Immature natural killer cell (primary cell): ENCODE measurements around the gene HOXB3. TPM values are rescaled to one million over a fixed set of nuclear protein-coding genes. Genes with fewer than 3 reads are reported as not detected.
A peak's percentile ranks its signal among the peaks of the same experiment; 100 is the strongest.

Experiments used
- DNase-seq, 3 donors: peaks; one replicate each; pipeline ENCODE4 v3.0.0; 2022; ENCODE audit warnings: mixed read lengths in 1 of 3
- H3K27ac Mint-ChIP-seq, 6 donors: one replicate each; pipeline ENCODE4 v1.8.0; 2020; ENCODE audit warnings: mixed read lengths in 6 of 6, mild to moderate bottlenecking in 5 of 6, inconsistent platforms in 4 of 6, moderate library complexity in 3 of 6
- H3K27me3 Mint-ChIP-seq, 3 donors: one replicate each; pipeline ENCODE4 v1.8.0; 2020 to 2021; ENCODE audit warnings: low read depth in 3 of 3, mild to moderate bottlenecking in 3 of 3, mixed read lengths in 3 of 3, moderate library complexity in 3 of 3, inconsistent platforms in 1 of 3
- H3K36me3 Mint-ChIP-seq, 3 donors: one replicate each; pipeline ENCODE4 v1.8.0; 2020; ENCODE audit warnings: mixed read lengths in 3 of 3, inconsistent platforms in 2 of 3, mild to moderate bottlenecking in 2 of 3
- H3K4me1 Mint-ChIP-seq, 2 donors: one replicate each; pipeline ENCODE4 v1.8.0; 2020; ENCODE audit warnings: inconsistent platforms in 2 of 2, mild to moderate bottlenecking in 2 of 2, mixed read lengths in 2 of 2, moderate library complexity in 1 of 2
- H3K4me3 Mint-ChIP-seq, 5 donors: one replicate each; pipeline ENCODE4 v1.8.0; 2020; ENCODE audit warnings: mild to moderate bottlenecking in 5 of 5, mixed read lengths in 5 of 5, inconsistent platforms in 3 of 5, moderate library complexity in 3 of 5
- H3K9me3 Mint-ChIP-seq, 6 donors: one replicate each; pipeline ENCODE4 v1.8.0; 2020; ENCODE audit warnings: mild to moderate bottlenecking in 6 of 6, mixed read lengths in 6 of 6, inconsistent platforms in 4 of 6, moderate library complexity in 3 of 6
- polyA plus RNA-seq, 3 donors: library from polyadenylated mRNA; unstranded; fragments of 300-500 nt; fragmentation: Illumina TruSeq; gene quantifications; one replicate each; pipeline ENCODE4 v1.2.3, GENCODE V29; 2021

The HOXB3 gene
- polyA plus RNA-seq, 3 donors from 2014 or later: 0.26 to 0.45 TPM; not detected in 1

DNA sequence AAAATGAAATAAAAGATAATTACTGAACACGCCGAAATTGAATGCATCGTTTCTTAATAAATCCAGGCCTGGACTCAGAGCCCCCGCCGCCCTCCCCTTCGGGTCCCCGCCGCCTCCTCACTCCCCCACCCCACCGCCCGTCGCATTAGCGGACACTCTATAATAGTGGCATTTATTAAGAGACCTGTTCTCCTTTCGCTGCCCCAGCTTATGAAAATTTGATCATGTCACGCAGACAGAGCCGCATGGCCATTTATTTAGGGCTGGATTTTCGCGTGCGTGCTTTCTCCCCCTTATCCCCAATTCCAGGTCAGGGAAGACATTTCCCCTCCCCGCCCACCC is 38.9 kb downstream of the HOXB3 start:
- H3K4me1 Mint-ChIP-seq: peaks cover 34 to 48% of the 10 kb centered on the region in 2 donors
- DNase-seq: no peak
- peaks cover 0 to 11% (median 10%) of the 10 kb centered on the region in 3 donors for H3K36me3 Mint-ChIP-seq
- H3K27ac Mint-ChIP-seq: no peak overlapping the region
- peaks cover 8 to 15% (median 9%) of the 10 kb centered on the region in 3 donors for H3K27me3 Mint-ChIP-seq
- no peaks in the 10 kb centered on the region for H3K9me3 Mint-ChIP-seq
- no peak overlapping the region for H3K4me3 Mint-ChIP-seq

DNA sequence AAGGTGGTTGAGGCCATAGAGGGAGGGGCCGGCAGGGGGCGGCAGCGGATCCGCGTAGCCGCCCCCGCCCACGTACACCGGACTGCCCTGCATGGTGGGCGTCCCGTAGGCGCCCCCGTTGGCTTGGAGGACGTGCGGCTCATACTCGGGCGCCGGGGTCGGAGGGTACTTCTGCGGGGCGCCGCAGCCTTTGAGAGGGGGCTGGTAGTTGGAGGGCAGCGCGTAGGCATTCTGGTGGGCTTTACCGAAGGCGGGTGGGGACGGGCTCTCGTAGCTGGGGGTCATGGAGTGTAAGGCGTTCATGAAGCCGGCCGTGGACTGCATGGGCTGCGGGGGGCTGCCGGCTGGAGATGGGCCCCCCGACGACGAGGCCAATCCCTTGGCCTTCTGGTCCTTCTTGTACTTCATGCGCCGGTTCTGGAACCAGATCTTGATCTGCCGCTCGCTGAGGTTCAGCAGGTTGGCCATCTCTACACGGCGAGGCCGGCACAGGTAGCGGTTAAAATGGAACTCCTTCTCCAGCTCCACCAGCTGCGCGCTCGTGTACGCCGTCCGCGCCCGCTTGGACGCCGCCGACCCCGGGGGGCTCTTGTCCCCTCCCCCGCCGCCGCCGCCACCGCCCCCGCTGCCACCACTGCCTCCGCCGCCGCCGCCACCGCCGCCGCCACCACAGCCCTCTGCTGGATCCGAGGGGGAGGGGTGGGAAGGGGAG is 39.4 kb downstream of the HOXB3 start:
- no peak for DNase-seq
- Mint-ChIP-seq H3K36me3 (peaks cover 0 to 11% (median 10%) of the 10 kb centered on the region in 3 donors), H3K4me3 (no peak overlapping the region), H3K9me3 (no peaks in the 10 kb centered on the region), H3K4me1 (peaks cover 36 to 48% of the 10 kb centered on the region in 2 donors), H3K27me3 (peaks cover 8 to 15% (median 9%) of the 10 kb centered on the region in 3 donors), H3K27ac (no peak overlapping the region)

DNA sequence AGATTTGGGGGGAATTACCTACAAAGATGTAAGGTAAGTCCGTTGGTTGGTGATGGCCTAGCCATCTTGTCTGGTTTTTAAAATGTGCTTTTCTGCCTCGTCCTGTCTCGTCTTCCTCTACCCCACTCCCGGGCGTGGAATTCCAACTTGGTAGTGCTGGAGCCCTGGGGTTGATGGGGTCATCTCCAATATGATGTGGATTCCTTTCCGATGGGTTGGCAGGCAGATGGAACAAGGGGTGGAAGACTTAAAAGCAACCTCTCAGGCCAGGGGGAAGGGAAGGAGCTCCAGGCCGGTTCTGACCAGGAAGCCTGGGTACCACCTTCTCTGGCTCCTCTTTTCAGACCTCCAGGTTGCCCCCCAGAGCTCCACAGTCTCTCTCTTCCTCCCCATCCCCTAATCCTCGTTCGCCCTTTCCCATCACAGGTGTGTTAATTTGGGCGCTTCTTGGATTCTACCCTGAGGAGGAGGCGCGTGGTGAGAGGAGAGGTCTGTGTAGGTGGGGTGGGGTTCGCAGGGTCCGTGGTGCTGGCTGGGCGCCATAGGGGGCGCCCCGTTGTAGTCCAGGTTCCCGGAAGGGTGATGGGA is 40.0 kb downstream of the HOXB3 start:
- DNase-seq: no peak
- H3K27ac Mint-ChIP-seq: no peak overlapping the region
- H3K4me1 Mint-ChIP-seq: peaks cover 38 to 48% of the 10 kb centered on the region in 2 donors
- peaks cover 0 to 10% (median 7%) of the 10 kb centered on the region in 3 donors for H3K36me3 Mint-ChIP-seq
- H3K4me3 Mint-ChIP-seq: no peak overlapping the region
- peaks cover 4 to 12% (median 7%) of the 10 kb centered on the region in 3 donors for H3K27me3 Mint-ChIP-seq
- H3K9me3 Mint-ChIP-seq: no peaks in the 10 kb centered on the region

GRCh38 chr17:48549281-48549630 is 40.8 kb downstream of the HOXB3 start:
- Mint-ChIP-seq H3K9me3 (no peaks in the 10 kb centered on the region), H3K36me3 (peaks cover 0 to 10% (median 7%) of the 10 kb centered on the region in 3 donors), H3K27ac (no peak overlapping the region), H3K27me3 (peaks cover 2 to 9% (median 2%) of the 10 kb centered on the region in 3 donors), H3K4me3 (no peak overlapping the region), H3K4me1 (peaks cover 42 to 53% of the 10 kb centered on the region in 2 donors)
- no peak for DNase-seq

- peak overlapping the region; percentile 71 to 85 (median 75) for H3K4me3 Mint-ChIP-seq
- H3K27ac Mint-ChIP-seq: peak overlapping the region; percentile 55 to 96 (median 82)
- peaks cover 2 to 7% (median 4%) of the 10 kb centered on the region in 3 donors for H3K27me3 Mint-ChIP-seq
- H3K36me3 Mint-ChIP-seq: peaks cover 0 to 10% (median 5%) of the 10 kb centered on the region in 3 donors
- peaks cover 45 to 53% of the 10 kb centered on the region in 2 donors for H3K4me1 Mint-ChIP-seq
- DNase-seq: no peak
- no peaks in the 10 kb centered on the region for H3K9me3 Mint-ChIP-seq
These were observed 41.3 kb downstream of the HOXB3 start for GRCh38 chr17:48548523-48549280.

- peaks cover 0 to 10% (median 2%) of the 10 kb centered on the region in 3 donors for H3K36me3 Mint-ChIP-seq
- peaks cover 2 to 7% (median 7%) of the 10 kb centered on the region in 3 donors for H3K27me3 Mint-ChIP-seq
- peak overlapping the region; percentile 71 to 85 (median 75) for H3K4me3 Mint-ChIP-seq
- H3K4me1 Mint-ChIP-seq: peaks cover 47 to 52% of the 10 kb centered on the region in 2 donors
- no peaks in the 10 kb centered on the region for H3K9me3 Mint-ChIP-seq
- DNase-seq: peak; percentile 22 to 39 (median 38)
- peak overlapping the region; percentile 2 to 96 (median 82) for H3K27ac Mint-ChIP-seq
These were observed 42.1 kb downstream of the HOXB3 start for GRCh38 chr17:48547808-48548522.

GRCh38 chr17:48546924-48547807 is 42.9 kb downstream of the HOXB3 start:
- H3K4me1 Mint-ChIP-seq: peaks cover 53 to 60% of the 10 kb centered on the region in 2 donors
- H3K27me3 Mint-ChIP-seq: peaks cover 2 to 10% (median 7%) of the 10 kb centered on the region in 3 donors
- no peaks in the 10 kb centered on the region for H3K9me3 Mint-ChIP-seq
- DNase-seq: no peak
- peak overlapping the region; percentile 71 to 85 (median 75) for H3K4me3 Mint-ChIP-seq
- peak overlapping the region; percentile 23 to 99 (median 86) for H3K27ac Mint-ChIP-seq
- peaks cover 0 to 12% (median 0%) of the 10 kb centered on the region in 3 donors for H3K36me3 Mint-ChIP-seq

DNA sequence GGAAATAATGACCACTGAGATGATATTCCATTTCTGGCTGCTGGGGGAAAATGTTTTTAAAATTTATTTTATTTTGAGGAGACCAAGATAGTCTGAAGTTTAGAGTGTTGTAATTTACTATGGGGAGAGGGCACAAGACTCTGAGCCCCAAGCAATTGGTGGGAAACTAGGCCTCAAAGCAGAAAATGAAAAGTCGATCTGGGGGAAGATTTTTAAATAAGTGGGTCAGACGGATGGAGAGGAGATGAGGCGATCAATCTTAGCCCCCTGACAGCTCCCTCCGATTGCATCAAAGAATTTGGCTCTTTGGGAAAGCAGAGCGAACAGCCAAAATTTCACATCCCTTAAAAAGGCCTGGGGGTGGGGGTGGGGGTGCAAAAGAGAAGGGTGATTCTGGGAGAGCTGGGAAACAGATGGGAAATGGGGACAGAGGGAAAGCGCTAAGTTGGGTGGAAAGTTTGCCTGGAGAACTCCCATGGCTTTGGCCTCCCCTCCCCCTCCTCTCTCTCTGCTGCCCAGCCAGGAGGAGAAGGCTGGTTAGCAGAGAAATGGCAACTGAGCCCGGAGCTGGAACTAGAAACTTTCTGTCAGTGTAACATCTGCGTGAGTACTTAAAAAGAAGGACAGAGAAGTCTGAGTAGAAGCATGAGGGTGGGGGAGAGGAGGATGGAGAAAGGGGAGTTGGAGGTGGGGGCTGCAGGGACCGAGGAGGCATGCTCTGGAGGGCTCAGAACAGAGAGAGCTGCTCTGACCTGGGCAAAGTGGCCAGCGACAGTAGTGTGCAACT is 43.7 kb downstream of the HOXB3 start:
- no peaks in the 10 kb centered on the region for H3K9me3 Mint-ChIP-seq
- peaks cover 0 to 10% (median 0%) of the 10 kb centered on the region in 3 donors for H3K36me3 Mint-ChIP-seq
- peak overlapping the region in 5 of 6 donors; percentile 30 to 99 (median 92) for H3K27ac Mint-ChIP-seq
- peaks cover 6 to 15% (median 7%) of the 10 kb centered on the region in 3 donors for H3K27me3 Mint-ChIP-seq
- no peak for DNase-seq
- H3K4me1 Mint-ChIP-seq: peaks cover 61 to 63% of the 10 kb centered on the region in 2 donors
- H3K4me3 Mint-ChIP-seq: peak overlapping the region; percentile 11 to 96 (median 75)

GRCh38 chr17:48545539-48545938 is 44.5 kb downstream of the HOXB3 start:
- no peak for DNase-seq
- Mint-ChIP-seq H3K4me1 (peaks cover 66 to 70% of the 10 kb centered on the region in 2 donors), H3K9me3 (peaks cover 0 to 1% (median 0%) of the 10 kb centered on the region in 6 donors), H3K4me3 (peak overlapping the region; percentile 92 to 99 (median 95)), H3K27me3 (peaks cover 6 to 21% (median 7%) of the 10 kb centered on the region in 3 donors), H3K36me3 (peaks cover 0 to 10% (median 0%) of the 10 kb centered on the region in 3 donors), H3K27ac (peak overlapping the region; percentile 16 to 99 (median 94))

DNA sequence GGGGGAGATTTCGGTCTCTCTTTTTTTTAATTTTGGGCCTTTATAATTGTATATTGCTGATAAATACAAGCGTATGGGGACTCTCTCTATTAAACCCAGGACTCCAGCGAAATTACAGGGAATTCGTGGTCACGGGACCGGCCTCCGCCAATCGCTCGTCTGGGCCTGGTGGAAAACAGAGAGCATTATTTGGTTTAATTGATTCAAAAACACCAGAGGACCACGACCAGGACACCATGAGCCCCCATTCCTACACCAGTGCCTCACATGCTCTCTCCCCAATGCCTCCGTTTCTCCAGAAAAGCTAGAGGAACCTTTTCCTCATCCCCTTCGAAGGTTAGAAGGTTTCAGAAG is 45.0 kb downstream of the HOXB3 start, which contains the start of gene HOXB2:
Gene HOXB2, minus strand, starts transcription at position 88 of the 354 bp plus-strand sequence. CDS start 198 bp downstream, outside the sequence.
- H3K4me1 Mint-ChIP-seq: peaks cover 70 to 75% of the 10 kb centered on the region in 2 donors
- peak within 1 kb of the TSS; percentile 92 to 99 (median 95) for H3K4me3 Mint-ChIP-seq
- H3K27me3 Mint-ChIP-seq: peaks cover 6 to 24% (median 7%) of the 10 kb centered on the region in 3 donors
- H3K27ac Mint-ChIP-seq: peak within 1 kb of the TSS; percentile 85 to 99 (median 94)
- no peak for DNase-seq
- H3K9me3 Mint-ChIP-seq: peaks cover 0 to 1% (median 0%) of the 10 kb centered on the region in 6 donors
- peaks cover 0 to 10% (median 0%) of the 10 kb centered on the region in 3 donors for H3K36me3 Mint-ChIP-seq

GRCh38 chr17:48544349-48545021 is 45.6 kb downstream of the HOXB3 start:
- H3K9me3 Mint-ChIP-seq: peaks cover 0 to 1% (median 0%) of the 10 kb centered on the region in 6 donors
- H3K4me3 Mint-ChIP-seq: peak overlapping the region; percentile 92 to 99 (median 95)
- peaks cover 0 to 7% (median 0%) of the 10 kb centered on the region in 3 donors for H3K36me3 Mint-ChIP-seq
- H3K4me1 Mint-ChIP-seq: peaks cover 73 to 80% of the 10 kb centered on the region in 2 donors
- peak; percentile 32 to 47 (median 41) for DNase-seq
- peaks cover 6 to 24% (median 7%) of the 10 kb centered on the region in 3 donors for H3K27me3 Mint-ChIP-seq
- H3K27ac Mint-ChIP-seq: peak overlapping the region; percentile 85 to 99 (median 94)
